Measurements from ENCODE around the gene CCRL2. TPM values are rescaled to one million over a fixed set of nuclear protein-coding genes. Genes with fewer than 3 reads are reported as not detected.

CCRL2 gene
- total RNA-seq, 1 experiment from 2014 or later: not detected

DNA sequence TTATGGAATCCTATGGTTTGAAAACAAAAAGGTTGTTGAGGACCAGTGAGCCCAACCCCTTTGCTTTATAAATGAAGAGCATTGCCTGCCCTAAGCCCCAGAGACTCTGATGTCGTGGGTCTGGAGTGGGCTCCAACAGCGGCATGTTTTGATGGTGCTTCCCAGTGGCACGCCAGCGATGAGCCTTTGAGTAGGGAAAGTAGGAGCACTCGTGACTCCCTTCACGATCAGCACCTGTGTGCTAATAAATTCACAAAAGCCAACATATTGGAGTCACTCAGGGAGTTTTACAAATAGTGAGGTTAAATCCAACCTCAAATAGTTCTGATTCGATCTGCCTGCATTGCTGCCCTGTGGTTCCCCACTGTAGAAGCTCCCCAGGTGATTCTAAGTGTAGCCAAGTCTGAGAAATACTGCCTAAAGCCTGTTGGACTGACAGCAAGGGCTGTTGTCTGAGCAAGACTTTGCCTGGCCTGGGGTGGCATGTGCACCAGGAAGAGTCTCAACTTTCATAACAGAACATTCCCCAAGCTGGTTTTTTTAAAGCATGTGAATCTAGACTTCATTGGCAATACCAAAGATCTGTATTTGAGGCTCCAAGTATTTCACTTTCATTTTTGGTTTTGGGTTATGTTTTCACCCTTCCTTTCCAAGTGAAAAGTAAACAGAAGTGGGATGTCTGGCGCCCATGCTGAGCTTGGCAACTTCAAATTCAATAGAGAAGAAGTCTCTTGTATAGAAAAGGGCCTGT, 26.4 kb upstream of the CCRL2 start:
- Mint-ChIP-seq H3K27ac (no peak overlapping the region), H3K27me3 (ENCODE audit: low read depth) (no peaks in the 10 kb centered on the region), H3K4me1 (peaks cover 39% of the 10 kb centered on the region), H3K36me3 (no peaks in the 10 kb centered on the region), H3K9me3 (no peaks in the 10 kb centered on the region), H3K4me3 (no peak overlapping the region)
- ChIA-PET POLR2A (no interaction called here), CTCF (interaction anchor here (1.0 to 1.7 kb wide), 3 partner anchors 31 to 442 kb away, joined by 3 to 4 read pairs (median 4); no protein-coding TSS in a partner anchor)
- TF ChIP-seq ERG (CRISPR knock-in tag; IDR thresholded peaks at IDR 0.05): no peak
- TF ChIP-seq TP53 (CRISPR knock-in tag; IDR thresholded peaks at IDR 0.05): no peak
- no peak for TF ChIP-seq ZNF219 (CRISPR knock-in tag; IDR thresholded peaks at IDR 0.05; ENCODE audit: borderline replicate concordance)
- no peak for TF ChIP-seq ESRRA (CRISPR knock-in tag; IDR thresholded peaks at IDR 0.05; ENCODE audit: borderline replicate concordance)
- TF ChIP-seq CDX4 (CRISPR knock-in tag; IDR thresholded peaks at IDR 0.05; ENCODE audit: borderline replicate concordance): no peak
- no peak for TF ChIP-seq ZNF317 (CRISPR knock-in tag; IDR thresholded peaks at IDR 0.05; ENCODE audit: borderline replicate concordance, low read depth)
- TF ChIP-seq, protein P1, sequence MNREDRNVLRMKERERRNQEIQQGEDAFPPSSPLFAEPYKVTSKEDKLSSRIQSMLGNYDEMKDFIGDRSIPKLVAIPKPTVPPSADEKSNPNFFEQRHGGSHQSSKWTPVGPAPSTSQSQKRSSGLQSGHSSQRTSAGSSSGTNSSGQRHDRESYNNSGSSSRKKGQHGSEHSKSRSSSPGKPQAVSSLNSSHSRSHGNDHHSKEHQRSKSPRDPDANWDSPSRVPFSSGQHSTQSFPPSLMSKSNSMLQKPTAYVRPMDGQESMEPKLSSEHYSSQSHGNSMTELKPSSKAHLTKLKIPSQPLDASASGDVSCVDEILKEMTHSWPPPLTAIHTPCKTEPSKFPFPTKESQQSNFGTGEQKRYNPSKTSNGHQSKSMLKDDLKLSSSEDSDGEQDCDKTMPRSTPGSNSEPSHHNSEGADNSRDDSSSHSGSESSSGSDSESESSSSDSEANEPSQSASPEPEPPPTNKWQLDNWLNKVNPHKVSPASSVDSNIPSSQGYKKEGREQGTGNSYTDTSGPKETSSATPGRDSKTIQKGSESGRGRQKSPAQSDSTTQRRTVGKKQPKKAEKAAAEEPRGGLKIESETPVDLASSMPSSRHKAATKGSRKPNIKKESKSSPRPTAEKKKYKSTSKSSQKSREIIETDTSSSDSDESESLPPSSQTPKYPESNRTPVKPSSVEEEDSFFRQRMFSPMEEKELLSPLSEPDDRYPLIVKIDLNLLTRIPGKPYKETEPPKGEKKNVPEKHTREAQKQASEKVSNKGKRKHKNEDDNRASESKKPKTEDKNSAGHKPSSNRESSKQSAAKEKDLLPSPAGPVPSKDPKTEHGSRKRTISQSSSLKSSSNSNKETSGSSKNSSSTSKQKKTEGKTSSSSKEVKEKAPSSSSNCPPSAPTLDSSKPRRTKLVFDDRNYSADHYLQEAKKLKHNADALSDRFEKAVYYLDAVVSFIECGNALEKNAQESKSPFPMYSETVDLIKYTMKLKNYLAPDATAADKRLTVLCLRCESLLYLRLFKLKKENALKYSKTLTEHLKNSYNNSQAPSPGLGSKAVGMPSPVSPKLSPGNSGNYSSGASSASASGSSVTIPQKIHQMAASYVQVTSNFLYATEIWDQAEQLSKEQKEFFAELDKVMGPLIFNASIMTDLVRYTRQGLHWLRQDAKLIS (CRISPR knock-in tag; IDR thresholded peaks at IDR 0.05; ENCODE audit: borderline replicate concordance): no peak
- no peak for TF ChIP-seq MLX (CRISPR knock-in tag; IDR thresholded peaks at IDR 0.05)
- TF ChIP-seq ZNF423 (CRISPR knock-in tag; IDR thresholded peaks at IDR 0.05): no peak
- no peak for TF ChIP-seq MYBL2 (CRISPR knock-in tag; IDR thresholded peaks at IDR 0.05)
- TF ChIP-seq, protein P2, sequence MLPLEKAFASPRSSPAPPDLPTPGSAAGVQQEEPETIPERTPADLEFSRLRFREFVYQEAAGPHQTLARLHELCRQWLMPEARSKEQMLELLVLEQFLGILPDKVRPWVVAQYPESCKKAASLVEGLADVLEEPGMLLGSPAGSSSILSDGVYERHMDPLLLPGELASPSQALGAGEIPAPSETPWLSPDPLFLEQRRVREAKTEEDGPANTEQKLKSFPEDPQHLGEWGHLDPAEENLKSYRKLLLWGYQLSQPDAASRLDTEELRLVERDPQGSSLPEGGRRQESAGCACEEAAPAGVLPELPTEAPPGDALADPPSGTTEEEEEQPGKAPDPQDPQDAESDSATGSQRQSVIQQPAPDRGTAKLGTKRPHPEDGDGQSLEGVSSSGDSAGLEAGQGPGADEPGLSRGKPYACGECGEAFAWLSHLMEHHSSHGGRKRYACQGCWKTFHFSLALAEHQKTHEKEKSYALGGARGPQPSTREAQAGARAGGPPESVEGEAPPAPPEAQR (CRISPR knock-in tag; IDR thresholded peaks at IDR 0.05): no peak
- no peak for TF ChIP-seq NFATC4 (CRISPR knock-in tag; IDR thresholded peaks at IDR 0.05)
- TF ChIP-seq HMGXB4 (CRISPR knock-in tag; IDR thresholded peaks at IDR 0.05): no peak
- TF ChIP-seq FOXP4 (CRISPR knock-in tag; IDR thresholded peaks at IDR 0.05): no peak
- TF ChIP-seq ELF4 (CRISPR knock-in tag; IDR thresholded peaks at IDR 0.05; ENCODE audit: low read depth): no peak
- no peak for TF ChIP-seq TEAD4 (CRISPR knock-in tag; IDR thresholded peaks at IDR 0.05)
- no peak for TF ChIP-seq PREB (CRISPR knock-in tag; IDR thresholded peaks at IDR 0.05; ENCODE audit: borderline replicate concordance)
- DNase-seq (ENCODE audit: low spot score): no peak
- no peak; the same call in 1 of the 2 replicates for ATAC-seq

Data from WTC11 (cell line).